ENCODE results near the gene TRIM39. TPM values are rescaled to one million over a fixed set of nuclear protein-coding genes. Genes with fewer than 3 reads are reported as not detected.

Gene TRIM39
- total RNA-seq, result 9.5 and 10.8 TPM in 2 replicates

DNA sequence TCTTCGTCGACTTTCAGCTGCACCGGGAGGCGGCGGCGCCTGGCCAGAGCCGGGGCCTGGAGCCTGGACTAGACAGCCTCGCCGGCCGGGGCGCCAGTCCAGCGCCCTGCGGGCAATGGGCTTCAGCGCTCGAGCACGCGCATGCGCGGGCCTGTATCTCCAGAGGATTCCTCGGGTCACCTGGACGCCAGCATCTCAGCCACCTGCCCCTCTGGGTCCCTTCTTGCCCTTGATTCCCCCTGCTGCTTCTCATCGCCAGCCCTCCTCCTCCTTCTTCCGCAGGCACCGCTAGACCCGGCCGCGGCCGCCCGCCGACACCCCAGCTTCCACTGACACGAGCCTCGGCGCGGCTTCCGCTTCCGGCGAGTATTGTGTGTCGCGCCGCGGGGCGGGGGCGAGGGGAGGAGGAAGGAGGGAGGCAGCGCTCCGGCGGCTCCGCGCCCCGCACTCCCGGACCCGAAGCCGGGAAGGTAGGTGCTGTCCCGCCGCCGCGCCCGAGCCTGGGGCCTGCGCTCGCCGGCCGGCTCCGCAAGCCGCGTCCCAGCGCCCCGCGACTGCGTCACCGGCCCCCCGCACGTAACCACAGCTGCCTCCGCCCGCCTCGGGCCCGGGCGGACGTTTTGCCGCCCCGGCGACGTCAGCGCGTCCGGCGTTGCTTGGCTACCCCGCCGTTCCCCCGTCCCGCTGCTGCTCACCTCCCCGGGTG is at the start of gene TRIM39:
TRIM39 (plus strand) TSS at position 402 of the 706 bp plus-strand sequence. CDS start 2,391 bp downstream, outside the sequence.

DNA sequence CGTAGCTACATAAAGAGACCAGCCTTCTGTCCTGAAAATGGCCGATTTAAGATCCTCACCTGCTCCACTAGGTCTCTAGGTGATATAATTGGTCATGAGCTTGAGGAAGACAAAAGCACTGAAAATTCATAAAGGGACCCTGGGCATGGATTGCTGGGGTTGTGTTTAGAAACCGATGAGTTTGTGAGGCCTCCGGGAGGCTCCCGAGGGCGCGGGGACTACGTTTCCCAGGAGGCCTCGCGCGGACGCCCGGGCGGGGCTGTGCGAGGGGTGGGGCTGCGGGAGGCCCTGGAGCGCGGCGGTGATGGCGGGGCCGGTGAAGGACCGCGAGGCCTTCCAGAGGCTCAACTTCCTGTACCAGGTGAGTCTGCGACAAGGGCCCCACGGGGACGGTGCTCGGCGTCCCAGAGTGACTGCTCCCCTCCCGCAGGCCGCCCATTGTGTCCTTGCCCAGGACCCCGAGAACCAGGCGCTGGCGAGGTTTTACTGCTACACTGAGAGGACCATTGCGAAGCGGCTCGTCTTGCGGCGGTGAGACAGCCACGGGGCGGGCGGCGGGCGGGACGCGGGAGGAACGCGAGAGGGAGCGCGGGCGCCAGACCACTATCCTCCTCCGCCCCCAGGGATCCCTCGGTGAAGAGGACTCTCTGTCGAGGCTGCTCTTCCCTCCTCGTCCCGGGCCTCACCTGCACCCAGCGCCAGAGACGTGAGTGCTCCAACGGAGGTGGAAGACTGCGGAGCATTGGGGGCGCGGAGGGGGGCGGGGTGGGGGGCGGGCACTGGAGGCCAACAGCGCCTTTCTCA is 18.3 kb downstream of the TRIM39 start, which contains the start of gene RPP21:
RPP21 (plus strand) TSS at position 289 of the 804 bp plus-strand sequence; CDS start at position 305, 16 bp downstream.

Other genes starting within 250 kb of the TRIM39 start
- not detected in 2 replicates for gene TRIM31, start 213.8 kb upstream of the TRIM39 start, total RNA-seq
- gene TRIM40, start 190.8 kb upstream of the TRIM39 start, total RNA-seq, result not detected in 2 replicates
- not detected in 2 replicates for gene TRIM10, start 165.7 kb upstream of the TRIM39 start, total RNA-seq
- not detected in 2 replicates for gene TRIM15, start 163.4 kb upstream of the TRIM39 start, total RNA-seq
- gene TRIM26, start 113.5 kb upstream of the TRIM39 start, total RNA-seq, result 15.1 and 22.1 TPM in 2 replicates
- gene RPP21, start 18.2 kb downstream of the TRIM39 start, total RNA-seq, result 19.3 and 29.1 TPM in 2 replicates
- 216 and 227 TPM in 2 replicates for gene HLA-E, start 162.6 kb downstream of the TRIM39 start, total RNA-seq
- gene GNL1, start 229.6 kb downstream of the TRIM39 start, total RNA-seq, result 40.1 and 48.8 TPM in 2 replicates
- gene PRR3, start 230.4 kb downstream of the TRIM39 start, total RNA-seq, result 4.5 and 6.2 TPM in 2 replicates
- 35.9 and 54.6 TPM in 2 replicates for gene ABCF1, start 244.5 kb downstream of the TRIM39 start, total RNA-seq

Data from smooth muscle cell of the umbilical artery (primary cell).